Astrocyte (in vitro differentiated cells and primary cell): ENCODE measurements around the gene PTPN14. TPM values are rescaled to one million over a fixed set of nuclear protein-coding genes. Genes with fewer than 3 reads are reported as not detected.

Experiments
- DNase-seq: peaks from one replicate; pipeline ENCODE4 v3.0.0-alpha.2; 2010; ENCODE audit warnings: low read depth
- FAIRE-seq: peaks from 2 replicates; lab custom pipeline; 2011; peaks lifted over from hg19 to GRCh38; lab: Jason Lieb, UNC
- H2AFZ ChIP-seq: 2 replicates; pipeline ENCODE4 v1.6.0; 2012; ENCODE audit warnings: low read depth, low read length, inconsistent platforms
- H3K27ac ChIP-seq: 2 replicates; pipeline ENCODE4 v1.5.1; 2011; ENCODE audit warnings: low read depth, low read length, inconsistent platforms
- H3K27me3 ChIP-seq: 2 replicates; pipeline ENCODE4 v1.6.0; 2011; ENCODE audit warnings: low read length, inconsistent platforms; ENCODE audit not compliant: insufficient read depth
- H3K36me3 ChIP-seq: 2 replicates; pipeline ENCODE4 v1.5.1; 2011; ENCODE audit warnings: low read length, inconsistent platforms; ENCODE audit not compliant: insufficient read depth
- H3K4me1 ChIP-seq: 2 replicates; pipeline ENCODE4 v1.5.1; 2011; ENCODE audit warnings: low read length, inconsistent platforms; ENCODE audit not compliant: insufficient read depth
- H3K4me2 ChIP-seq: 2 replicates; pipeline ENCODE4 v1.6.0; 2012; ENCODE audit warnings: low read length, inconsistent platforms
- H3K4me3 ChIP-seq: 2 replicates; pipeline ENCODE4 v1.5.1; 2011; ENCODE audit warnings: low read depth, mild to moderate bottlenecking, low read length, inconsistent platforms; ENCODE audit not compliant: insufficient read depth
- H3K79me2 ChIP-seq: 2 replicates; pipeline ENCODE4 v1.6.0; 2012; ENCODE audit warnings: mild to moderate bottlenecking, low read length, inconsistent platforms; ENCODE audit not compliant: insufficient read depth
- H3K9ac ChIP-seq: 2 replicates; pipeline ENCODE4 v1.6.0; 2012; ENCODE audit warnings: mild to moderate bottlenecking, low read length, inconsistent platforms
- H3K9me3 ChIP-seq: 2 replicates; pipeline ENCODE4 v1.5.1; 2012; ENCODE audit warnings: low read depth, mild to moderate bottlenecking, low read length, inconsistent platforms; ENCODE audit not compliant: insufficient read depth
- H4K20me1 ChIP-seq: 2 replicates; pipeline ENCODE4 v1.6.0; 2012; ENCODE audit warnings: low read length, inconsistent platforms; ENCODE audit not compliant: insufficient read depth
- H3K27ac Mint-ChIP-seq: one replicate; pipeline ENCODE4 v1.8.0; 2021; ENCODE audit warnings: mild to moderate bottlenecking, mixed read lengths; ENCODE audit not compliant: unreplicated experiment
- H3K27me3 Mint-ChIP-seq: one replicate; pipeline ENCODE4 v1.8.0; 2021; ENCODE audit warnings: low read depth, mixed read lengths; ENCODE audit not compliant: unreplicated experiment
- H3K36me3 Mint-ChIP-seq: one replicate; pipeline ENCODE4 v1.8.0; 2021; ENCODE audit warnings: low read depth, mixed read lengths; ENCODE audit not compliant: unreplicated experiment
- H3K4me1 Mint-ChIP-seq: one replicate; pipeline ENCODE4 v1.8.0; 2021; ENCODE audit warnings: low read depth, mixed read lengths; ENCODE audit not compliant: unreplicated experiment
- H3K4me3 Mint-ChIP-seq: one replicate; pipeline ENCODE4 v1.8.0; 2021; ENCODE audit warnings: mild to moderate bottlenecking, moderate library complexity, mixed read lengths; ENCODE audit not compliant: unreplicated experiment
- H3K9me3 Mint-ChIP-seq: one replicate; pipeline ENCODE4 v1.8.0; 2021; ENCODE audit warnings: mild to moderate bottlenecking, mixed read lengths; ENCODE audit not compliant: unreplicated experiment
- EZH2 ChIP-seq: IDR thresholded peaks from 2 replicates; pipeline ENCODE4 v1.6.1; 2012; ENCODE audit warnings: mild to moderate bottlenecking, low read length, inconsistent platforms; ENCODE audit not compliant: insufficient read depth
- total RNA-seq: library from RNA; stranded (reverse); gene quantifications from 2 replicates; pipeline ENCODE4 v1.2.1, GENCODE V29; 2021
- TF ChIP-seq, protein P1 (sequence below): IDR thresholded peaks from 2 replicates; pipeline ENCODE4 v1.5.1; 2011; ENCODE audit warnings: low read depth, mild to moderate bottlenecking, inconsistent platforms, low read length, moderate library complexity; ENCODE audit not compliant: insufficient read depth

PTPN14 gene
- total RNA-seq, 1 donor from 2014 or later: 177 TPM

DNA sequence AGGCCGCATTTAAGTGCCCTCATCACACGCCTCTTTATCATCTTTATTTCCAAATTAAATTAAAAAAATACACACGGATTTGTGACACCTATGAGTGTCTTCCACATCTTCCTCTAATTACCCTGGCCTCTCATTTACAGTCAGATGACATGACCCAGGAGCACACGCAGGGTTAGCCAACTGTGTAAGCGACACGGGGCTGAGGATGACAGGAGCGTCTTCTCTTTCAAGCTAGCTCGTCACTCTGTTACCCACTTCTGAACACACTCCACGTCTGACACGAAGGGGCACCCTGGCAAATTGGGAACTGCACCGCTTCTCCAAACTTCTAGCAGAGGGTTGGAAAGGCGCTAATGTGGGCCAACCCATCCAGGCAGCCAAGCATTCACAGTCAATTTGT is 158.3 kb downstream of the PTPN14 start:
- TF ChIP-seq EZH2: no peak
- TF ChIP-seq, protein P1, sequence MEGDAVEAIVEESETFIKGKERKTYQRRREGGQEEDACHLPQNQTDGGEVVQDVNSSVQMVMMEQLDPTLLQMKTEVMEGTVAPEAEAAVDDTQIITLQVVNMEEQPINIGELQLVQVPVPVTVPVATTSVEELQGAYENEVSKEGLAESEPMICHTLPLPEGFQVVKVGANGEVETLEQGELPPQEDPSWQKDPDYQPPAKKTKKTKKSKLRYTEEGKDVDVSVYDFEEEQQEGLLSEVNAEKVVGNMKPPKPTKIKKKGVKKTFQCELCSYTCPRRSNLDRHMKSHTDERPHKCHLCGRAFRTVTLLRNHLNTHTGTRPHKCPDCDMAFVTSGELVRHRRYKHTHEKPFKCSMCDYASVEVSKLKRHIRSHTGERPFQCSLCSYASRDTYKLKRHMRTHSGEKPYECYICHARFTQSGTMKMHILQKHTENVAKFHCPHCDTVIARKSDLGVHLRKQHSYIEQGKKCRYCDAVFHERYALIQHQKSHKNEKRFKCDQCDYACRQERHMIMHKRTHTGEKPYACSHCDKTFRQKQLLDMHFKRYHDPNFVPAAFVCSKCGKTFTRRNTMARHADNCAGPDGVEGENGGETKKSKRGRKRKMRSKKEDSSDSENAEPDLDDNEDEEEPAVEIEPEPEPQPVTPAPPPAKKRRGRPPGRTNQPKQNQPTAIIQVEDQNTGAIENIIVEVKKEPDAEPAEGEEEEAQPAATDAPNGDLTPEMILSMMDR: no peak
- H3K9me3 Mint-ChIP-seq: no peaks in the 10 kb centered on the region
- peaks cover 51% of the 10 kb centered on the region for H3K36me3 ChIP-seq
- no peak overlapping the region for H3K4me3 Mint-ChIP-seq
- H3K4me2 ChIP-seq: no peak overlapping the region
- FAIRE-seq: no peak
- peaks cover 31% of the 10 kb centered on the region for H3K79me2 ChIP-seq
- peaks cover 16% of the 10 kb centered on the region for H3K4me1 Mint-ChIP-seq
- no peak for DNase-seq
- H3K4me3 ChIP-seq: no peak overlapping the region
- H2AFZ ChIP-seq: no peak overlapping the region
- peaks cover 46% of the 10 kb centered on the region for H3K36me3 Mint-ChIP-seq
- no peaks in the 10 kb centered on the region for H3K9me3 ChIP-seq
- H3K27me3 ChIP-seq: no peaks in the 10 kb centered on the region
- H3K9ac ChIP-seq: no peak overlapping the region
- no peak overlapping the region for H3K27ac Mint-ChIP-seq
- H3K27ac ChIP-seq: no peak overlapping the region
- H3K27me3 Mint-ChIP-seq: no peaks in the 10 kb centered on the region
- peaks cover 8% of the 10 kb centered on the region for H3K4me1 ChIP-seq
- no peaks in the 10 kb centered on the region for H4K20me1 ChIP-seq

DNA sequence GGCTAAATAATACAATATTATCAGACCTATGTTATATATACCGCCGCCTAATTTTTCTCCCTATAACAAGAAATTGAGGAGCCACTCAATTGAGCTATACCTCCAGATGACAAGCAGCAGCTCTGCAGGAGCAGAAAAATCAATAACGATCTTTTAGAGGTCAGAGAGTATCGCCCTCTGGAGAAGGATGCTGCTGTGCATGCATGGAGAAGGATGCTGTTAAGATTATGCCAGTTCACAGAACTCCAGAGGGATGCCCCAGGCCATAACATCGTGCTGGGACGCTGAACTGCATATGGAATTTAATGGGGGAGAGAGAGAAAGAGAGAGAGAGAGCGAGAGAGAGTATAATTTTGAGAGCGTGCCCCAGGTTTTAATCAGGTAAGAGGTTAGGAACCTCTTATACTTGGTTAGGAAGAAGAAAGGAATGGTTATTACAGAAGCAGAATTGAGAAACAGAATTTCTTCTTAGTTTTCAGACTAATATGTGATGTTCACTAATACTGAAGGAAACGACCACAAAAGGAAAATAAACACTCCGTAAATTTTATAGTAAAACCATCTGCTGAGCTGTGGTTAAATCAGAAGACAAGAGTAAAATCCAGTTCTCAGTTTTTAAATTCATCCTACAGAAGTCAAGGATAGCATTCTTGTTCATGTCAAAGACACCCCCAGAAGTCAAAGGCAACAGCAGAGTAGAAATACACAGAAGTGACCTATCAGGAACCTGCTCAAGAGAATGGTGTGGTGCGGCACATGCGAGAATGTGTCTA is 159.3 kb downstream of the PTPN14 start:
- Histone ChIP-seq H2AFZ (no peak overlapping the region), H3K9me3 (no peaks in the 10 kb centered on the region), H3K27me3 (no peaks in the 10 kb centered on the region), H3K4me3 (no peak overlapping the region), H4K20me1 (no peaks in the 10 kb centered on the region), H3K4me2 (no peak overlapping the region), H3K9ac (no peak overlapping the region), H3K36me3 (peaks cover 45% of the 10 kb centered on the region), H3K27ac (no peak overlapping the region), H3K79me2 (peaks cover 24% of the 10 kb centered on the region), H3K4me1 (peaks cover 12% of the 10 kb centered on the region)
- H3K27me3 Mint-ChIP-seq: no peaks in the 10 kb centered on the region
- H3K9me3 Mint-ChIP-seq: no peaks in the 10 kb centered on the region
- TF ChIP-seq, protein P1: no peak
- TF ChIP-seq EZH2: no peak
- H3K27ac Mint-ChIP-seq: peak overlapping the region; percentile 58
- DNase-seq: no peak
- H3K4me3 Mint-ChIP-seq: no peak overlapping the region
- H3K36me3 Mint-ChIP-seq: peaks cover 40% of the 10 kb centered on the region
- no peak for FAIRE-seq
- H3K4me1 Mint-ChIP-seq: peaks cover 18% of the 10 kb centered on the region

DNA sequence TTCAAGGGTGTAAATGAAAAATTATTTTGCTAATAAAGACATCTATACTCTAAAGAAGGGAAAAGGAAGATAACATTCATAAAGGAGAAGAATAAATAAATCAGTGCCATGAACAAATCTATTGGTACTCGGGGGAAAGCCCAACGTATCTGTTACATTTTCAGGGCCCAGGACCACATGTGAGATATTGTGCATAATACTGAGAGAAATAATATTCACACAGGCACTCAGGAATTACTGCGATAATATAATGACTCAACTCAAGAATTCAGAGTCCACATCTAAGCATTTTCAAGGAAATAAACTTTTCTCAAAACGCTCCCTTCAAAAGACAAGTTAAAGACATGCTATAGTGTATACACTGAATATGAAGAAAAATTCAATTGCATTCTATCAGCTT is 161.7 kb downstream of the PTPN14 start:
- Histone ChIP-seq H2AFZ (no peak overlapping the region), H3K27me3 (no peaks in the 10 kb centered on the region), H3K4me2 (no peak overlapping the region), H3K27ac (peak overlapping the region; percentile 35), H3K79me2 (peaks cover 22% of the 10 kb centered on the region), H3K9me3 (no peaks in the 10 kb centered on the region), H3K4me1 (peaks cover 13% of the 10 kb centered on the region), H4K20me1 (no peaks in the 10 kb centered on the region), H3K9ac (no peak overlapping the region), H3K36me3 (peaks cover 44% of the 10 kb centered on the region), H3K4me3 (no peak overlapping the region)
- H3K36me3 Mint-ChIP-seq: peaks cover 22% of the 10 kb centered on the region
- no peak overlapping the region for H3K27ac Mint-ChIP-seq
- H3K4me1 Mint-ChIP-seq: peaks cover 28% of the 10 kb centered on the region
- DNase-seq (no peak), FAIRE-seq (peak; percentile 63)
- no peaks in the 10 kb centered on the region for H3K9me3 Mint-ChIP-seq
- no peaks in the 10 kb centered on the region for H3K27me3 Mint-ChIP-seq
- H3K4me3 Mint-ChIP-seq: no peak overlapping the region
- TF ChIP-seq, protein P1: no peak
- no peak for TF ChIP-seq EZH2
